ENCODE measurements around the gene THBS4. TPM values are rescaled to one million over a fixed set of nuclear protein-coding genes. Genes with fewer than 3 reads are reported as not detected.
A peak's percentile ranks its signal among the peaks of the same experiment; 100 is the strongest.

THBS4 gene
- total RNA-seq, 1 donor from 2014 or later = 24.6 TPM

DNA sequence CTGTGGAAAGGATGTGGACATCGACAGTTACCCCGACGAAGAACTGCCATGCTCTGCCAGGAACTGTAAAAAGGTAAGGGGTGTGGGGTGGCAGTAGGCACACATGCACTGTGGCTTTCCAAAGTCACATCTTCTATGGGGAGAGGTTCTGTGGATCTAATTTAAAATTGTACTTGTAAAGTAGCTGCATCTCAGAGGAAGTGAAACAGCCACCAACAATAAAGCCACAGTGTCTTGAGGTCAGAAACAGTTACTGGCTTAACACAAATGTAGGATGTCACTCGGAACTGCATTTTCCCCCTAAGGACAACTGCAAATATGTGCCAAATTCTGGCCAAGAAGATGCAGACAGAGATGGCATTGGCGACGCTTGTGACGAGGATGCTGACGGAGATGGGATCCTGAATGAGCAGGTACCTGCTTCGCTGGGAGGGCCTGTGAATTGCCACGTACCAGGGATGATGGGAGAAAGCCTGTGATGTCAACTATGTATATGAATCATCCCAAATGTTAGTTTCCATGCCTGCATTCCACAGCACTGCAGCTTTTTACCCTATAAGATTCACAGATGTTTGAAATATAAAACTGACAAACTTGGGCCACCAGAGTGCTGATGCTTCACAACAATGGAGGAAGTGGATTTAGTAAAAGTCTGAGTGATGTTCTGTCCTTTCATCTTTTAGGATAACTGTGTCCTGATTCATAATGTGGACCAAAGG is 35.3 kb downstream of the THBS4 start:
- intact Hi-C loops (cut with DNase I) = no loop called here
- ATAC-seq (ENCODE audit: poor library complexity) (no peak), DNase-seq (no peak)

DNA sequence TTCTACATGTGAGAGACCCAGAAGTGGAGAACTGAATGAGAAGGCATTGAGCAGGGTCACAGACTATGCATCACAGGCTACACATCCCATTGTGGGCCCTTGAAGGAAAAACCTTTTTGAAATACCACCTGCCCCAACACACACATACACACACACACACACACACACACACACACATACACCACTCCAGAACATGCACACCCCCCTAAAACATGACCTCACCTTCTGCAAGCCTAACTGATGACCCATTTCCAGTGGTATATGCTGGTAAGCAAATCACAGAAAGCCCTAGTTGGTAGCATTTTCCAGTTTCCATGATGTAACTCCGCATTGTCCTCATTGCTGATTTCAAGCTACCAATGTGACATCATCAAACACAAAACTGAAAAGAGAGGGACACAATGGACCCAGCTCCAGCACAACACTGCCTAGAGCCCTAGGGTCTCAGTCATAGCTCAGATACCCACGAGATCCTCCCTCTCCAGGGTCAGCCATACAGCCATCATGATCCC is 36.4 kb downstream of the THBS4 start:
- intact Hi-C loops (cut with DNase I) = no loop called here
- ATAC-seq (ENCODE audit: poor library complexity) = no peak
- no peak for DNase-seq

DNA sequence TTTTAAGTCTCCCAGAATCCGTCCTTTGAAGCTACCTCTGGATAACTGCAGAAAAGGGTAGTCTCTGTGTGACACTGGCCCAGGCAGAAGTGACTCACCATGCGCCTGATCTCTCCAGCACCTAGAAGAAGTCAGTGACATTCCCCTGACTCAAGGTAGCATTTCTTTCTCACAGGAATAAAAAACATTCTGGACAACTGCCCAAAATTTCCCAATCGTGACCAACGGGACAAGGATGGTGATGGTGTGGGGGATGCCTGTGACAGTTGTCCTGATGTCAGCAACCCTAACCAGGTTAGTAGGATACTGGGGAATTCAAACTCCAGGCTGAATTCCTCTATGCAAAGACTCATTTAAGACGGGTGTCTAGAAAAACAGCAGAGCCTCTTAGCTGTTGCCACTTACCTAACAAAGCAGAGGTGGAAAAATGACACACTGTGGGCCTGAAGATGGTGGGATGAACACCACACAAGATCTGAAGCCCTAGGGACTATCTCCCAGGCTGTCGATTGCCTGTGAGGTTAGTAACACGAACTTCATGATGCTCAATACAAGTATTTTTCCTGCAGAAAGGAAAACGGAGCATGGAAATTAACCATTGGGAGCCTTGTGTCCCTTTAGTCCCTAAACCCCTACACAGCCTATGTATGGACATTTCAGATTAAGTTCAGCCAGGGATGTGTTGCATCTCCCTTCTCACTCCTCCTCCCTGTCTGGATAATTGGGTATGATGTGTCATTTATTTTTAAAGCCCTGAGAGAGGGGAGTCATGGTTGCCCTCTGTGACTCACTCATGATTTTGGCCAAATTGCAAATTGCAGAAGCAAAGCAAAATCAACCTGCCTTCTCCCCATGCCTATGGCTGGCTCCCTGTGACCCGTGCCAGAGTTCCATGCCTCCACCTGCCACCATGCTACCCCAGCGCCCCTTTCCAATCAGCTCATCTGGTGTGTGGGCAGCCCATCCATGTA is 37.2 kb downstream of the THBS4 start:
- intact Hi-C loops (cut with DNase I) = no loop called here
- ATAC-seq (ENCODE audit: poor library complexity) = no peak

DNA sequence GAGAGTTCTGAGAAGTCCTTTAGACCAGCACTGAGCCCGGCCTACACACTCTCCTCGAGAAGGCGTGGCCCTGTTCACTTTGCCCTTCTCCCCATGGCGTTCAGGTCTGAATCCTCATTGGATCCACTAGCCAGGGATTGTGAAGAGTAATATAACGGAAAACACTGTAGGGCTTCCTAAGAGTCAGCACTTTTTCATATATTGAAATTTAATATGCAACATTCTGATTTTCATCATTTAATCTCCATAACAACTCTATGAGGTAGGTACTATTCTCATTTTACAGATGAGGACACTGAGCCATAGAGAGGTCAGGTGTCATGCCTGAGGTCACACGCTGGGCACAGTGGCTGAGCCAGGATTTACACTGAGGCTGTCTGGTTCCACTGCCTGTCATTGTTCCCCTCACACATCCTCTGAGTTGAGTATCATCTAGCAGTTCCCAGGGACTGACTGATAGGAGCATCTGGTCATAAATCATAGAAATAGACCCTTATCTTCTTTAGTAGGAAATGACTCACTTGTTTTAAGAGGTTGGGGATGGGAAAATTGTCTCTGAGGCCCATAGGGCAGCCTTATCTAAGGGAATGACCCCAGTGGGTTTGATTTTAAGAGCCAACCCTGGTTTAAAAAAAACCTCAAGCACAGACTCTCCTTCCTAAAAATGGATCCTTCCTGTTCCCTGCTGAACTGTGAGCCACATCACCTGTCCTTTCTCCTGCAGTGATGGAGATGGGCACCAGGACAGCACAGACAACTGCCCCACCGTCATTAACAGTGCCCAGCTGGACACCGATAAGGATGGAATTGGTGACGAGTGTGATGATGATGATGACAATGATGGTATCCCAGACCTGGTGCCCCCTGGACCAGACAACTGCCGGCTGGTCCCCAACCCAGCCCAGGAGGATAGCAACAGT is 41.2 kb downstream of the THBS4 start:
- intact Hi-C loops (cut with DNase I) = no loop called here
- DNase-seq (no peak), ATAC-seq (ENCODE audit: poor library complexity) (no peak)

More for the DNA sequence above, 37.2 kb downstream of the THBS4 start:
- no peak for DNase-seq

DNA sequence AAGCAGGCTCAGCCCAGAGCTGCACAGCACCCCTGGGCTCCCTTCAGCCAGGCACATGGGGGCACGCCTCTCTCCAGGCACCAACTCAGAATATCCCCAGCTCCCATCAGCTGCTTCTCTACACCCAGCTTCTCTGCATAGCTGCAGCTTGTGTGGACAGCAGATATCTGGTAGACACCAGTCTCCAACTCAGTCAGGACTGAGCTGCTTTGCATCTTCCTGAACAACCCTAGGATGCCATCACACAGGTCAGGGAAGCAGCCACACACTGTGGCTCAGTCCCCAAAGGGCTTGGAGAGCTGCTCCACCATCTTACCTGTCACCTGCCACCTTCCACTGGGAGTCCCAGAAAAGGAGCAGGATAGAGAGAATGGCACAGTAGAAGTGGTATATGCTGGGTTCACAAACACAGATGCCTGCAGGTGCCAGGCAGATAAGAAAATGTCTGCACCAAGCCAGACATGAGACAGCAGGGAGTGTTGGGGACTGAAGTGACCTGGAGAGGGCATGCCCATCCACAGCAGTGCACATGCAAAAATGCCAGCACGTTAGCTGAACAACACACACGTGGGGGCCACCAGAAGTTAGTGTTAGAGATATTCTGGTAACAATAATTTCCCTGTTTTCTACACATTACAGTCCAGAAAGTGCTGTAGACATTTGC is 42.0 kb downstream of the THBS4 start:
- intact Hi-C loops (cut with DNase I) = no loop called here
- no peak for DNase-seq

DNA sequence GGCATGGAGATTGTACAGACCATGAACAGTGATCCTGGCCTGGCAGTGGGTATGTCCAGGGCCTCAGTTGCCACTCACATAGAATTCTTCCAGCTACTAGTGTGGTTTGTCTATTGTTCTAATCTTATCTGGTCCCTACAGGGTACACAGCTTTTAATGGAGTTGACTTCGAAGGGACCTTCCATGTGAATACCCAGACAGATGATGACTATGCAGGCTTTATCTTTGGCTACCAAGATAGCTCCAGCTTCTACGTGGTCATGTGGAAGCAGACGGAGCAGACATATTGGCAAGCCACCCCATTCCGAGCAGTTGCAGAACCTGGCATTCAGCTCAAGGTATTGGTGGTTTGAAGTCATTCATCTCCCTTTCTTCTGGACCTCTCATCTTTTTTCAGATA is 43.8 kb downstream of the THBS4 start:
- DNase-seq = no peak
- intact Hi-C loops (cut with DNase I) = no loop called here
- no peak for ATAC-seq (ENCODE audit: poor library complexity)

More for the DNA sequence above, 42.0 kb downstream of the THBS4 start:
- ATAC-seq (ENCODE audit: poor library complexity) = peak; percentile 63

DNA sequence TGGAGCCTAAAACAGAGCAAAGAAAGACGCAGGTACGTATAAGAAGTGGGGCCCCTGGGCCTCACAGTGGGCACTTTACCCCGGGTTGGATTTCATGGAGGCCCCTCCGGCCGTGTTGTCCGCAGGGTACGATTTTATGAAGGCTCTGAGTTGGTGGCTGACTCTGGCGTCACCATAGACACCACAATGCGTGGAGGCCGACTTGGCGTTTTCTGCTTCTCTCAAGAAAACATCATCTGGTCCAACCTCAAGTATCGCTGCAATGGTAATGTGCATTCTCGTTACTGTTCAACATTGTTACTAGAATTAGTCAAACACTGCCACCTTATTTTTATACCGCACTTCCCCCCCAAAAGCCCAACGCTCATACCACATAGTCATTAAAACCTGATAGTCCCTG is 47.1 kb downstream of the THBS4 start:
- intact Hi-C loops (cut with DNase I) = loop anchor here (10.0 kb wide), 1 partner anchor 227 kb away; no protein-coding TSS in a partner anchor
- DNase-seq = no peak
- no peak for ATAC-seq (ENCODE audit: poor library complexity)

DNA sequence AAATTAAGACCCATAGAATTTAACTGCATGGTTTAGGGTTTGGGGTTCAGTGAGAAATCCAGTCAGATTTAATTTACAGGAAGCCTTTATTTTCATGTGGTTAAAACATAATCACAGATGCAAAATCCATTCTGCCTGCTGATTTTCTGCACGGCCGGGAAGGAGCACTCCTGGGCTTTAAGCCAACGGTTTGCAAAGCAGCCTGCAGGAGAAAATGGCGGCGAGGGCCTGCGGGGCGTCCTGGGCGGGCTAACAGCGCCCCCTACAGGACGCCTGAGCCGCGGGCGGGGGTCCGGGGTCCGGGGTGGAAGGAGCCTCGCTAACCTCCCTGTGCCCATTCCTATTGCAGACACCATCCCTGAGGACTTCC is 47.6 kb downstream of the THBS4 start:
- peak; percentile 93 for ATAC-seq (ENCODE audit: poor library complexity)
- intact Hi-C loops (cut with DNase I) = loop anchor here (10.0 kb wide), 1 partner anchor 228 kb away; no protein-coding TSS in a partner anchor
- peak; percentile 83 for DNase-seq

DNA sequence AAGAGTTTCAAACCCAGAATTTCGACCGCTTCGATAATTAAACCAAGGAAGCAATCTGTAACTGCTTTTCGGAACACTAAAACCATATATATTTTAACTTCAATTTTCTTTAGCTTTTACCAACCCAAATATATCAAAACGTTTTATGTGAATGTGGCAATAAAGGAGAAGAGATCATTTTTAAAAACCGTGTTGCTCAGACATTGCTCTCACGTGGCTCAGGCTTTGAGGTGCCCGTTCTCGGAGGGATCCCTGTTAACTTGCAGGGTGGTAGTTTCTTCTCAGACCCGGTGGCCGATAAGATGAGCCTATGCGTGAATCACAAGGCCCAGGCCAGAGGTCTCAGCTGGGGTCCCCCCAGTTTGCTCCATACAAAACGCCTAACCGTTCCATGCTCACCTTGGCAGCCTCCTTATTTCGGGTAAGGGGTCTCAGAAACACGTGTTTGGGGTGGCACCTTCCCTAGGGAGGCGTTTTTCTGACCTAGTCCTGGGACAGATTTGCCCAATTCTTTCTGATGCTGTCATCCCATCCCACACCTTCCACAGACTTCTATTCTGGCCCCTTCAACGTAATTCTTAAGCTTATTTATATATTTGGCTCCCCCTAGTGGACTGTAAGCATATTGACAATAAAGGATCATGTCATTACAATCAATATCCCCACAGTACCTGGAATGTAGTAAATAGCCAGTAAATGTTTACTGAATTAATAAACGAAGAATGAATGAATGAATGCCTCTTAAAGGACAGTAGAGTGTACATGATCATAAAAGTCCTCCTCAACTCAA is 48.1 kb downstream of the THBS4 start:
- intact Hi-C loops (cut with DNase I) = loop anchor here (10.0 kb wide), 1 partner anchor 228 kb away; no protein-coding TSS in a partner anchor
- ATAC-seq (ENCODE audit: poor library complexity) = peak; percentile 92
- DNase-seq = peak; percentile 42

DNA sequence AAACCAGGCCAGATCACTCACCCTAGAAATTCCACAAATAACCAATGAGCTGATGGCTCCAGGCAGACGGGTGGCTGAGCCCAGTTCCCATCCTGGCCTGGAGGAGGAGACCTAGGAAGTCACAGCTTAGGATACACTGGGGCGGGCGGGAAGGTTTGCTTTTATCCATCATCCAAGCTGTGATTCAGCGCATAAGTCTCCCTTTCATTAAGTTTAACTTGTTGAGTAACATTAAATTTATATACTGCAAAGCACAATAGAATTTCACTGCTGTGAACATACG is 55.7 kb downstream of the THBS4 start:
- DNase-seq (no peak), ATAC-seq (ENCODE audit: poor library complexity) (no peak)
- intact Hi-C loops (cut with DNase I) = loop anchor here (5.0 to 10.0 kb wide), 3 partner anchors 184 to 314 kb away; partner anchors contain the start of gene ZFYVE16

DNA sequence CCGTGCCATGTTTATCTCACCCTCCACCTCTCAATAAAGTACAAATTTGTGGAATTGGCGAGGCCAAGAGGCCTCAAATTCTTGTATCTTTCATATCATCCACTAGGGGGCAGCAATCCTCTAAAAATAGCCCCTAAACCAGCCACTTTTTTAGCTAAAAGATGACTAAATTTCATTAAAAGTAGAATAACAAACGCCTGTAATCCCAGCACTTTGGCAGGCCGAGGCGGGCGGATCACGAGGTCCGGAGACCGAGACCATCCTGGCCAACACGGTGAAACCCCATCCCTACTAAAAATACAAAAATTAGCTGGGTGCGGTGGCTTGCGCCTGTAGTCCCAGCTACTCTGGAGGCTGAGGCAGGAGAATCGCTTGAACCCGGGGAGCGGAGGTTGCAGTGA is 56.6 kb downstream of the THBS4 start:
- intact Hi-C loops (cut with DNase I) = loop anchor here (5.0 to 10.0 kb wide), 3 partner anchors 183 to 313 kb away; partner anchors contain the start of gene ZFYVE16
- peak; percentile 80 for ATAC-seq (ENCODE audit: poor library complexity)
- DNase-seq = peak; percentile 51

DNA sequence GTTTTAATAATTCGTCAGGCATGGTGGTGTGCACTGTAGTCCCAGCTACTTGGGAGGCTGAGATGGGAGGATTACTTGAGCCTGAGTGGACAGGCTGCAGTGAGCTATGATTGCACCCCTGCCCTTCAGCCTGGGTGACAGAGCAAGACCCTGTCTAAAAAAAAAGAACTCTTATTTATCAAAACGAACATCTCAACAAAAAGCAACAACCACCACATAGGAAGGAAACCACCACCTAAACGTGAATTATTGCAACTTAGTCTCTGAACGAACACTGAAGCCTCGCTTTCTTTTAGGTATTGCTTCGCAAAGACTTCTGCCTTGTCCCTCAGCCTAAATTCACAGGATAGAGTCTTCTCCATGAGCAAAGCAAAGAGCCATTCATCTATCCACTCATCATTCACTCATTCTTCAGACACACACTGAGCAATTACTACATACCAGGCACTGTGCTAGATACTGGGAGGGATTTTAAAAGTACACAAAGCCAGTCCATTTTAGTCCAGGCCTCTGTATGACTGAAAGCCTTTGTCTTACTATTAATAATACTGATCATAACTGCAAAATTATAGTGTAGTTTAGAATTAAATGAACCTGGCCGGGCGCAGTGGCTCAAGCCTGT is 57.4 kb downstream of the THBS4 start:
- DNase-seq (no peak), ATAC-seq (ENCODE audit: poor library complexity) (no peak)
- intact Hi-C loops (cut with DNase I) = loop anchor here (5.0 to 10.0 kb wide), 3 partner anchors 182 to 312 kb away; partner anchors contain the start of gene ZFYVE16

DNA sequence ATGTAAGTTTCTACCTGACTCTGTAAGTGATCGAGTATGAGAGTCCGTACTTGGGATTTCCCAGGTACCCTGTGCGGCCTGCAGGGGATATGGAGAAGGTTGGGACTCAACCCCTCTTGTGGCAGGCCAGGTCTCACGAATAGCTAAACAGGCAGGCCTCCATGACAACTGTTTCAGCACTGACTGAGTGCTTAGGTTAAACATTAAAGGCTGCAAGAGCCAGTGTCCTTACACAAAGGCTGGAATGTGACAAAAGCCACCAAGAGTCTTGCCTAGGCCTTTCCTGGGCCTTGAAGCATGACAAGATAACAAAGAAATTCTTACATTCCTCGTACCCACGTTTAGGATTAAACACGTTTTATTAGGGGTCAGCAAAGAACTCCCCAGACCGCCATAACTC is 58.6 kb downstream of the THBS4 start:
- intact Hi-C loops (cut with DNase I) = loop anchor here (5.0 to 10.0 kb wide), 3 partner anchors 181 to 311 kb away; partner anchors contain the start of gene ZFYVE16
- ATAC-seq (ENCODE audit: poor library complexity) (no peak), DNase-seq (no peak)

DNA sequence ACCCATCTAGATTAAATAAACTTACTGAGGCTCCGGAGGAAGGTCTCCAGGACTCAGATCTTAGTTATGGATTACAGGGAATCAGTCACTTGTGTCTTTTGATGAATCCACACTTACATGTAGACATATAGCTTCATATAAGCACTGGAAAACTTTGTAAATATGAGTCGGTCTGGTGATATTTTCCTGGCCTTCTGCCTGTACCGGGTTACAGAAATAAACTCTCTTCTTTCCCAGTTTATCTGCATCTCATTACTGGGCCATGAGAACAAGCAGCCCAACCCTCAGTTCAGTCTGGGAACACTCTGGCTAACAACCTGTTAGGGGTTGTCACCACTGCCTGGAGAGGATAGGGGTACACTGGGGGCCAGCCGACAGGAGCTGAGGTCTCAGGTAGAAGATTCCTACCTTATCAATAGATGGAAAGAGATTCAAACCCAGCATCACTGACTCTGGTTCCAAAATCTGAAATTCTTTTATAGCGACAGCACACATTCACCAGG is 59.1 kb downstream of the THBS4 start:
- DNase-seq (no peak), ATAC-seq (ENCODE audit: poor library complexity) (no peak)

DNA sequence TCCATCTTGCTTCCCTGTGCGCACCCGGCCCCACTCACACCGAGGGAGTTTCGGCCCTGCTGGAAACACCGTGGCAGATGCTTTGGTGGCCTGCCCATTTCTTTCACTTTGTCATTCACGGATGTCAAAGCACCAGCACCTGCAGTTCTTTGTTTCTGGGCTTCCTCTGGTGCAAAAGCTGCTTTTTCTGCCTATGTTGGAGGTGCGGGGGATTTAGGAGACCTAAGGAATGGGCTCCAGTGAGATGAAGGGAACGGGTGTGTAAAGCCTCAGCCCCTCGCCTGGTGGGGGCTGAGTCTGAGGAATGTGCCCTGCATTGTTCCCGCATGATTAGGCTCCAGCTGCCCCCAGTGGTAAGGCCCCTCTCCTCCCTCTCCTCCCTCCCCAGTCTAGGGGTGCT is 62.3 kb downstream of the THBS4 start:
- intact Hi-C loops (cut with DNase I) = loop anchor here (10.0 kb wide), 2 partner anchors 177 to 307 kb away; partner anchors contain the start of gene ZFYVE16
- ATAC-seq (ENCODE audit: poor library complexity) (no peak), DNase-seq (no peak)

More for the DNA sequence above, 59.1 kb downstream of the THBS4 start:
- intact Hi-C loops (cut with DNase I) = loop anchor here (5.0 to 10.0 kb wide), 3 partner anchors 181 to 311 kb away; partner anchors contain the start of gene ZFYVE16

DNA sequence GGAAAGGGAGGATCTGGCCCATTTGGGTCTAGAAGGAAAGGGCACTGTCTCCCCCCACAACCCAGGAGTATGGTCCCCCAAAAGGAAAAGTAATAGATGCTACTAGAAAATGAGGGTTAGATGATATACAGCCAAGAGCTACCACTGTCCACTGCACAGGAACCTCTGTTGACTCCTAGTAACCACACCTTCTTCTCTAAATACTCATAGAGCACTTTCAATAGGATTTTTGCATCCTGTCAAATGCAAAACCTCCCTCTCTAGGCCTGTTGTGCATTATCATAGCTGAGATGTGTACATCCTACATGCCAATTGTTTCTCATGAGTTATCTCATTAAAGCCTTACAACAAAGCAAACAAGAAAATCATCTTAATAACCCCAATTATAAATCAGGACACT is 66.8 kb downstream of the THBS4 start:
- intact Hi-C loops (cut with DNase I) = no loop called here
- no peak for ATAC-seq (ENCODE audit: poor library complexity)
- no peak for DNase-seq

All from Right ventricle myocardium superior (tissue), 1 donor.